K562 (cell line): ENCODE results near the gene CNGB1. TPM values are rescaled to one million over a fixed set of nuclear protein-coding genes. Genes with fewer than 3 reads are reported as not detected.

Experiments
- ATAC-seq: fragments of 200-7000 bp; cut with Tn5 transposase; 3 replicates; pipeline ENCODE4 v1.9.1; 2020; ENCODE audit warnings: moderate library complexity
- BruUV-seq: library from RNA; stranded (reverse); fragments of 400-500 nt; replicated peaks from 2 replicates; lab custom pipeline; 2021; lab: Mats Ljungman, UMichigan
- CTCF ChIA-PET: fragments of 300-600 bp; formaldehyde crosslinking; extraction: SDS; loops from one replicate; lab custom pipeline; 2021; ENCODE audit warnings: low intra/inter-chr PET ratio; lab: Yijun Ruan, JAX
- POLR2A ChIA-PET: fragments of 300-600, 350-650 bp; sonication (Branson Sonifier 250); formaldehyde crosslinking; extraction: SDS; loops from one replicate; lab custom pipeline; 2021; ENCODE audit warnings: antibody characterized with exemption, inconsistent platforms; lab: Yijun Ruan, JAX
- DNase-seq, 4 experiments: peaks; one replicate each; pipeline versions ENCODE4 v3.0.0 to v3.0.0-alpha.2; 2011 to 2018; ENCODE audit warnings: low spot score in 3 of 4, mixed read lengths in 3 of 4; ENCODE audit errors: extremely low read depth in 1 of 4
- FAIRE-seq: peaks from 2 replicates; lab custom pipeline; 2011; peaks lifted over from hg19 to GRCh38; lab: Jason Lieb, UNC
- H2AFZ ChIP-seq: 2 replicates; pipeline ENCODE4 v1.6.0; 2011; ENCODE audit warnings: low read depth, low read length, control low read depth, inconsistent platforms
- H3K27ac ChIP-seq: fragments of 200-600 bp; 3 replicates; pipeline ENCODE4 v1.8.0; 2011; ENCODE audit warnings: low read depth, mild to moderate bottlenecking, control low read depth, inconsistent platforms, low read length, moderate library complexity, mixed read lengths; ENCODE audit errors: extremely low read depth
- H3K27me3 ChIP-seq, 2 experiments: fragments of 300-600 bp in 1 of 2; 2 replicates in 1 of 2; 3 replicates in 1 of 2; pipeline versions ENCODE4 v1.6.0 to v1.8.0; 2011; ENCODE audit warnings: inconsistent platforms in 2 of 2, low read length in 2 of 2, mild to moderate bottlenecking in 1 of 2, mixed read lengths in 1 of 2, moderate library complexity in 1 of 2; ENCODE audit not compliant: control insufficient read depth in 2 of 2, insufficient read depth in 2 of 2
- H3K36me3 ChIP-seq: fragments of 300-600 bp; 3 replicates; pipeline ENCODE4 v1.8.0; 2011; ENCODE audit warnings: mild to moderate bottlenecking, low read length, inconsistent platforms; ENCODE audit not compliant: control insufficient read depth, insufficient read depth
- H3K4me1 ChIP-seq, 2 experiments: fragments of 200-600 bp in 1 of 2; replicated peaks in 1 of 2; 2 replicates in 1 of 2; 3 replicates in 1 of 2; pipeline versions ENCODE4 v1.5.1 to v1.8.0; 2011; ENCODE audit warnings: inconsistent platforms in 2 of 2, low read length in 2 of 2, mild to moderate bottlenecking in 1 of 2, mixed read lengths in 1 of 2, moderate library complexity in 1 of 2; ENCODE audit not compliant: control insufficient read depth in 2 of 2, insufficient read depth in 2 of 2
- H3K4me2 ChIP-seq: 2 replicates; pipeline ENCODE4 v1.6.1; 2011; ENCODE audit warnings: low read length, control low read depth, inconsistent platforms, mixed read lengths; ENCODE audit not compliant: insufficient read depth
- H3K4me3 ChIP-seq: fragments of 200-600 bp; sonication (generic), shearing (Covaris generic); 2 replicates; pipeline ENCODE4 v1.5.1; 2016; ENCODE audit warnings: control low read depth, inconsistent platforms
- H3K79me2 ChIP-seq: fragments of 200-600 bp; 3 replicates; pipeline ENCODE4 v1.8.0; 2011; ENCODE audit warnings: low read length, inconsistent platforms; ENCODE audit not compliant: control insufficient read depth, insufficient read depth
- H3K9ac ChIP-seq, 2 experiments: 2 replicates each; pipeline versions ENCODE4 v1.6.0 to v1.6.1; 2011; ENCODE audit warnings: low read depth in 2 of 2, low read length in 2 of 2, control low read depth in 1 of 2, inconsistent platforms in 1 of 2, mild to moderate bottlenecking in 1 of 2, mixed read lengths in 1 of 2; ENCODE audit not compliant: insufficient read depth in 1 of 2
- H3K9me1 ChIP-seq: one replicate; pipeline ENCODE4 v1.6.0; 2011; ENCODE audit warnings: inconsistent platforms, mild to moderate bottlenecking, low read length, moderate library complexity; ENCODE audit not compliant: control insufficient read depth, insufficient read depth
- H3K9me3 ChIP-seq: replicated peaks from 2 replicates; pipeline ENCODE4 v1.5.1; 2011; ENCODE audit warnings: low read depth, low read length, inconsistent platforms; ENCODE audit not compliant: control insufficient read depth, insufficient read depth
- H4K20me1 ChIP-seq: replicated peaks from 2 replicates; pipeline ENCODE4 v1.6.1; 2011; ENCODE audit warnings: low read length, inconsistent platforms, mixed read lengths; ENCODE audit not compliant: control insufficient read depth, insufficient read depth
- EZH2 ChIP-seq: IDR thresholded peaks from 2 replicates; pipeline ENCODE4 v1.6.1; 2012; ENCODE audit warnings: low read depth, mild to moderate bottlenecking, inconsistent platforms, low read length, borderline replicate concordance
- FOXP1 ChIP-seq: sonication (generic); formaldehyde crosslinking; IDR thresholded peaks from 2 replicates; pipeline ENCODE4 v1.8.0; 2022; ENCODE audit warnings: mild to moderate bottlenecking, missing genetic modification reagents
- GMEB1 ChIP-seq: fragments of 250-450 bp; sonication (Bioruptor Pico); IDR thresholded peaks from 2 replicates; pipeline ENCODE4 v1.4.0; 2020; ENCODE audit warnings: mild to moderate bottlenecking
- NFE2 ChIP-seq: IDR thresholded peaks from 2 replicates; pipeline ENCODE4 v1.6.1; 2014; ENCODE audit warnings: antibody characterized with exemption, low read depth
- NFIX ChIP-seq: fragments of 250-450 bp; sonication (Bioruptor Pico); IDR thresholded peaks from 2 replicates; pipeline ENCODE4 v1.4.0; 2020; ENCODE audit warnings: low read depth, mild to moderate bottlenecking, moderate library complexity
- POLR2B ChIP-seq: fragments of 450-650 bp; IDR thresholded peaks from 2 replicates; pipeline ENCODE4 v1.6.1; 2018; ENCODE audit warnings: low read depth; ENCODE audit not compliant: partially characterized antibody
- RBM17 ChIP-seq: fragments of 200-400 bp; formaldehyde crosslinking; IDR thresholded peaks from 2 replicates; pipeline ENCODE4 v1.6.1; 2017; ENCODE audit warnings: low read depth, mild to moderate bottlenecking, low read length, borderline replicate concordance
- TBL1XR1 ChIP-seq, 2 experiments: IDR thresholded peaks; 2 replicates each; pipeline ENCODE4 v1.6.1; 2012; ENCODE audit warnings: improper control_type of control experiment in 2 of 2, low read length in 2 of 2, mild to moderate bottlenecking in 1 of 2
- WHSC1 ChIP-seq: IDR thresholded peaks from one replicate; pipeline ENCODE4 v1.6.1; 2012; ENCODE audit warnings: low read length, control low read depth, inconsistent platforms
- ZBTB33 ChIP-seq: sonication (generic); formaldehyde crosslinking; IDR thresholded peaks from 2 replicates; pipeline ENCODE4 v1.8.1; 2023; ENCODE audit warnings: mild to moderate bottlenecking, missing genetic modification reagents
- ZNF146 ChIP-seq: IDR thresholded peaks from one replicate; pipeline ENCODE4 v1.6.1; 2018; ENCODE audit warnings: missing compliant biosample characterization; ENCODE audit not compliant: unreplicated experiment
- ZNF212 ChIP-seq: fragments of 450-650 bp; formaldehyde crosslinking; IDR thresholded peaks from 2 replicates; pipeline ENCODE4 v1.4.0; 2020; ENCODE audit warnings: mild to moderate bottlenecking
- ZNF408 ChIP-seq: fragments of 250-450 bp; sonication (Bioruptor Pico); IDR thresholded peaks from 2 replicates; pipeline ENCODE4 v1.4.0; 2020; ENCODE audit warnings: low read depth, mild to moderate bottlenecking, moderate library complexity
- ZNF717 ChIP-seq: fragments of 250-450 bp; sonication (Bioruptor Pico); IDR thresholded peaks from 2 replicates; pipeline ENCODE4 v1.5.0; 2021
- WGBS: fragments of 100-300 bp; shearing (Covaris generic); methylation state at CpG from one replicate; pipeline ENCODE4 v1.1.6; 2016; ENCODE audit warnings: low coverage, mixed read lengths; ENCODE audit not compliant: insufficient coverage; ENCODE audit errors: missing lambda C conversion rate; 5-methylcytosine and 5-hydroxymethylcytosine counted together
- in situ Hi-C: fragments of 300-500 bp; cut with MboI; formaldehyde crosslinking; loops from 4 replicates; pipeline ENCODE4 v1.15.0; 2018; ENCODE audit warnings: inconsistent platforms, mixed read lengths
- intact Hi-C: fragments of 100-400 bp; cut with micrococcal nuclease; formaldehyde crosslinking; loops from 2 replicates; pipeline ENCODE4 v1.14.2; 2022
- polyA plus RNA-seq, 8 experiments: library from polyadenylated mRNA; depleted of rRNA in 4 of 8; stranded (reverse) in 5 of 8; unstranded in 3 of 8; fragments of >200 nt; fragmentation: Nextera tagmentation in 2 of 8; fragmentation: Illumina TruSeq in 1 of 8; extraction: Ambion mirVana in 2 of 8; extraction: Trizol in 1 of 8; gene quantifications; 2 replicates each; pipeline versions ENCODE4 v1.2.1 to v1.2.3, GENCODE V29; 2011 to 2014; ENCODE audit warnings: inconsistent platforms in 1 of 8, missing spikeins in 1 of 8
- total RNA-seq, 7 experiments: library from RNA; depleted of rRNA in 6 of 7; stranded (reverse); fragments of >200 nt in 6 of 7; fragmentation: Illumina TruSeq in 2 of 7; extraction: Trizol in 2 of 7; gene quantifications; 2 replicates each; pipeline versions ENCODE4 v1.2.1 to v1.2.3, GENCODE V29; 2011 to 2021; ENCODE audit warnings: low replicate concordance in 1 of 7

Gene CNGB1
- total and polyA plus RNA-seq, 9 of the 15 experiments (the other 6 are each of a cell fraction or from before 2014, with no cell fraction given): not detected

GRCh38 chr16:57926041-57926440 is 44.9 kb downstream of the CNGB1 start:
- Histone ChIP-seq H3K79me2 (no peaks in the 10 kb centered on the region), H3K4me2 (no peak overlapping the region), H3K27me3 (peaks cover 13 to 30% of the 10 kb centered on the region in 2 experiments), H3K4me3 (no peak overlapping the region), H3K9me1 (no peaks in the 10 kb centered on the region), H2AFZ (no peak overlapping the region), H3K9ac (no peak overlapping the region), H3K27ac (no peak overlapping the region), H3K4me1 (no peaks in the 10 kb centered on the region), H3K36me3 (no peaks in the 10 kb centered on the region), H3K9me3 (no peaks in the 10 kb centered on the region), H4K20me1 (no peaks in the 10 kb centered on the region)
- DNase-seq: no peak
- FAIRE-seq: no peak
- intact Hi-C loops (no loop called here), in situ Hi-C loops (no loop called here)
- TF ChIP-seq WHSC1: no peak
- TF ChIP-seq ZNF408 (CRISPR knock-in tag): no peak
- no peak for TF ChIP-seq ZNF146 (CRISPR knock-in tag)
- TF ChIP-seq RBM17: no peak
- TF ChIP-seq FOXP1 (CRISPR knock-in tag): no peak
- TF ChIP-seq TBL1XR1 (IDR thresholded peaks at IDR 0.05; ENCODE audit: low read length in 2 of 2): no peak
- BruUV-seq: no TSS peak
- ChIA-PET POLR2A (interaction anchor here (1.2 to 1.3 kb wide), 2 partner anchors 20 to 189 kb away, joined by 3 to 4 read pairs; no protein-coding TSS in a partner anchor), CTCF (no interaction called here)
- no peak for ATAC-seq
- 15% methylated on average over 2 of the region's 2 CpGs for WGBS

GRCh38 chr16:57925310-57925709 is 45.6 kb downstream of the CNGB1 start:
- in situ Hi-C loops: no loop called here
- Histone ChIP-seq H3K4me1 (0 out of 5 replicates have a peak, but pooled peaks cover 0 to 2% of the 10 kb centered on the region in 2 experiments), H2AFZ (no peak overlapping the region), H4K20me1 (no peaks in the 10 kb centered on the region), H3K4me2 (no peak overlapping the region), H3K27ac (no peak overlapping the region), H3K9me1 (no peaks in the 10 kb centered on the region), H3K4me3 (no peak overlapping the region), H3K27me3 (peaks cover 16 to 35% of the 10 kb centered on the region in 2 experiments), H3K36me3 (no peaks in the 10 kb centered on the region), H3K9ac (no peak overlapping the region), H3K79me2 (no peaks in the 10 kb centered on the region), H3K9me3 (no peaks in the 10 kb centered on the region)
- no peak for FAIRE-seq
- CTCF ChIA-PET: no interaction called here
- ATAC-seq: no peak
- WGBS: 2% methylated on average over 3 of the region's 3 CpGs
- intact Hi-C loops: no loop called here
- POLR2A ChIA-PET: interaction anchor here (1.1 to 1.2 kb wide), 2 partner anchors 94 to 189 kb away, joined by 3 to 4 read pairs; no protein-coding TSS in a partner anchor
- BruUV-seq: no TSS peak
- no peak for DNase-seq
- TF ChIP-seq ZBTB33 (CRISPR knock-in tag) (no peak), POLR2B (no peak), NFE2 (no peak), ZNF717 (CRISPR knock-in tag) (no peak), EZH2 (no peak), NFIX (CRISPR knock-in tag) (no peak), ZNF212 (CRISPR knock-in tag) (no peak), GMEB1 (CRISPR knock-in tag) (no peak)
